Esophagus muscularis mucosa (tissue), 4 donors: ENCODE results near the gene POLD4. TPM values are rescaled to one million over a fixed set of nuclear protein-coding genes. Genes with fewer than 3 reads are reported as not detected.

Experiments used
- DNase-seq: peaks from one replicate; pipeline ENCODE4 v3.0.0-alpha.2; 2017; ENCODE audit errors: extremely low spot score
- H3K27ac ChIP-seq, 4 donors: fragments of 200-600 bp; sonication (generic); replicated peaks in 1 of 4; 1 replicate in 3 of 4; 2 replicates in 1 of 4; pipeline ENCODE4 v1.5.1; 2016 to 2019; ENCODE audit warnings: mild to moderate bottlenecking in 1 of 4
- H3K27me3 ChIP-seq, 4 donors: fragments of 200-600 bp; sonication (generic); one replicate each; pipeline versions ENCODE4 v1.5.1 to v1.6.0; 2016 to 2019
- H3K36me3 ChIP-seq, 4 donors: fragments of 200-600 bp; sonication (generic); one replicate each; pipeline ENCODE4 v1.5.1; 2016 to 2019
- H3K4me1 ChIP-seq, 4 donors: fragments of 200-600 bp; sonication (generic); one replicate each; pipeline ENCODE4 v1.5.1; 2016 to 2019
- H3K4me3 ChIP-seq, 4 donors: fragments of 200-600 bp; sonication (generic); 1 replicate in 2 of 4; 2 replicates in 2 of 4; pipeline ENCODE4 v1.5.1; 2016 to 2019; ENCODE audit warnings: mild to moderate bottlenecking in 4 of 4, moderate library complexity in 1 of 4
- H3K9me3 ChIP-seq, 4 donors: fragments of 200-600 bp; sonication (generic); 1 replicate in 3 of 4; 2 replicates in 1 of 4; pipeline ENCODE4 v1.5.1; 2016 to 2019
- CTCF ChIP-seq, 3 experiments: fragments of 200-600 bp in 2 of 3; fragments of 450-650 bp in 1 of 3; sonication (generic) in 2 of 3; IDR thresholded peaks; one replicate each; pipeline ENCODE4 v1.5.1; 2017 to 2019; ENCODE audit warnings: antibody characterized with exemption in 3 of 3, mild to moderate bottlenecking in 2 of 3, moderate library complexity in 1 of 3
- EP300 ChIP-seq: sonication (generic); formaldehyde crosslinking; IDR thresholded peaks from one replicate; pipeline ENCODE4 v1.6.1; 2017; ENCODE audit warnings: antibody characterized with exemption
- POLR2A ChIP-seq: fragments of 450-650 bp; IDR thresholded peaks from one replicate; pipeline ENCODE4 v1.6.1; 2017; ENCODE audit warnings: antibody characterized with exemption, moderate library complexity, mild to moderate bottlenecking, low read depth
- POLR2AphosphoS5 ChIP-seq, 2 donors: sonication (generic); formaldehyde crosslinking; IDR thresholded peaks; one replicate each; pipeline ENCODE4 v1.6.1; 2017; ENCODE audit warnings: antibody characterized with exemption in 2 of 2
- WGBS: methylation state at CpG from one replicate; pipeline ENCODE4 v1.1.5; 2018; 5-methylcytosine and 5-hydroxymethylcytosine counted together
- intact Hi-C: fragments of 100-400 bp; cut with DNase I; formaldehyde crosslinking; loops from one replicate; pipeline ENCODE4 v1.15.1; 2023
- total RNA-seq, 4 donors: library from RNA; depleted of rRNA; stranded (reverse); fragments of >200 nt; gene quantifications; one replicate each; pipeline versions ENCODE4 v1.1.0 to v1.2.1, GENCODE V29; 2016

POLD4 gene
- total RNA-seq, 4 donors from 2014 or later = 77.2 to 106 (median 83.1) TPM

GRCh38 chr11:67367761-67368227 lies 14.4 kb upstream of the POLD4 start:
- peak overlapping the region; percentile 83 to 99 (median 98) for H3K27ac ChIP-seq
- H3K4me3 ChIP-seq = no peak overlapping the region
- DNase-seq = no peak
- no peak for TF ChIP-seq EP300
- TF ChIP-seq POLR2A = no peak
- TF ChIP-seq CTCF (IDR thresholded peaks at IDR 0.05) = no peak
- TF ChIP-seq POLR2AphosphoS5 (IDR thresholded peaks at IDR 0.05) = no peak
- intact Hi-C loops = no loop called here
- WGBS = 66% methylated on average over 7 of the region's 7 CpGs
- H3K9me3 ChIP-seq = no peaks in the 10 kb centered on the region
- peaks cover 0 to 16% (median 13%) of the 10 kb centered on the region in 4 donors for H3K36me3 ChIP-seq
- no peaks in the 10 kb centered on the region for H3K27me3 ChIP-seq
- peaks cover 49 to 83% (median 77%) of the 10 kb centered on the region in 4 donors for H3K4me1 ChIP-seq

GRCh38 chr11:67366961-67367760 lies 13.8 kb upstream of the POLD4 start:
- 41% methylated on average over 10 of the region's 25 CpGs for WGBS
- peaks cover 0 to 16% (median 13%) of the 10 kb centered on the region in 4 donors for H3K36me3 ChIP-seq
- peak overlapping the region; percentile 83 to 99 (median 98) for H3K27ac ChIP-seq
- DNase-seq = no peak
- no peak for TF ChIP-seq CTCF (IDR thresholded peaks at IDR 0.05)
- peak in 1 of 2 donors; percentile 33 for TF ChIP-seq POLR2AphosphoS5 (IDR thresholded peaks at IDR 0.05)
- TF ChIP-seq EP300 = peak; percentile 21
- H3K4me1 ChIP-seq = peaks cover 48 to 80% (median 73%) of the 10 kb centered on the region in 4 donors
- H3K27me3 ChIP-seq = no peaks in the 10 kb centered on the region
- H3K4me3 ChIP-seq = peak overlapping the region; percentile 8 to 28 (median 20)
- intact Hi-C loops = no loop called here
- no peaks in the 10 kb centered on the region for H3K9me3 ChIP-seq

GRCh38 chr11:67366546-67366945 lies 13.2 kb upstream of the POLD4 start:
- no peak for DNase-seq

GRCh38 chr11:67365736-67366444 lies 12.5 kb upstream of the POLD4 start:
- intact Hi-C loops = no loop called here
- H3K4me3 ChIP-seq = peak overlapping the region in 3 of 4 donors; percentile 8 to 20 (median 8)
- 59% methylated on average over 14 of the region's 14 CpGs for WGBS

More at GRCh38 chr11:67366546-67366945, 13.2 kb upstream of the POLD4 start:
- Histone ChIP-seq H3K27me3 (no peaks in the 10 kb centered on the region), H3K9me3 (no peaks in the 10 kb centered on the region), H3K27ac (peak overlapping the region; percentile 83 to 99 (median 98)), H3K4me1 (peaks cover 42 to 74% (median 67%) of the 10 kb centered on the region in 4 donors), H3K4me3 (peak overlapping the region; percentile 8 to 28 (median 20)), H3K36me3 (peaks cover 0 to 16% (median 13%) of the 10 kb centered on the region in 4 donors)
- WGBS = 17% methylated on average over 8 of the region's 8 CpGs
- TF ChIP-seq POLR2AphosphoS5 (IDR thresholded peaks at IDR 0.05) (peak in 1 of 2 donors; percentile 22), POLR2A (no peak)
- intact Hi-C loops = no loop called here

More at GRCh38 chr11:67365736-67366444, 12.5 kb upstream of the POLD4 start:
- no peak for DNase-seq
- Histone ChIP-seq H3K36me3 (peaks cover 0 to 16% (median 13%) of the 10 kb centered on the region in 4 donors), H3K27me3 (no peaks in the 10 kb centered on the region), H3K4me1 (peaks cover 36 to 67% (median 61%) of the 10 kb centered on the region in 4 donors), H3K27ac (peak overlapping the region; percentile 83 to 99 (median 98)), H3K9me3 (no peaks in the 10 kb centered on the region)
- TF ChIP-seq EP300 (no peak), POLR2A (no peak), POLR2AphosphoS5 (IDR thresholded peaks at IDR 0.05) (no peak), CTCF (IDR thresholded peaks at IDR 0.05) (no peak)
